ENCODE measurements around the gene LENG1. TPM values are rescaled to one million over a fixed set of nuclear protein-coding genes. Genes with fewer than 3 reads are reported as not detected.
A peak's percentile ranks its signal among the peaks of the same experiment; 100 is the strongest.
"Not testable (repeated sequence)": the region's sequence is repeated elsewhere in the genome, so short reads cannot be mapped to it uniquely, and the experiment has no call there.

Gene LENG1
- polyA plus RNA-seq, 1 donor, result 9.5 TPM

DNA sequence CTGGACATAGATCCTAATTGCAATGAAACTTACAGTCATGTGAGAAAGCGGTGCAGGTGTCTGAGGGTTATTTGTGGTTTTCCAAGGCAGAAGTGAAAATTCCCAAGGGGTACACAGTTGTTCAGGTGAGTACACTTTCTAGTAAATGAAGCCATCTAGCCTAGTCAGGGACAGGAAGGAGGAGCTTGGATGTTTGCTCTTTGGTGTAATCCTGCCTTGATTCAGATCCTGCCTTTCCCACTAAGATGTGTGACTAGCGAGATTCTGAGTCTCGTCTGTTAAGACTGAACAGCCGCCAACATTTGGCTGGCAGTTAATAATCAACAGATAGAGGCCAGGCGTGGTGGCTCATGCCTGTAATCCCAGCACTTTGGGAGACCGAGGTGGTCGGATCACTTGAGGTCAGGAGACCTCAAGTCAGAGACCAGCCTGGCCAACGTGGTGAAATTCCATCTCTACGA, 43.7 kb upstream of the LENG1 start:
- Histone ChIP-seq H3K27ac (ENCODE audit: low read length) (no peak overlapping the region), H3K9me3 (ENCODE audit: control insufficient read depth, low read depth, low read length) (no peaks in the 10 kb centered on the region), H3K27me3 (ENCODE audit: control insufficient read depth, insufficient read depth, low read length) (no peaks in the 10 kb centered on the region), H3K36me3 (ENCODE audit: control insufficient read depth, insufficient read depth, low read length) (peaks cover 66% of the 10 kb centered on the region), H3K4me1 (ENCODE audit: control insufficient read depth, insufficient read depth, low read length) (peaks cover 40% of the 10 kb centered on the region), H3K4me3 (ENCODE audit: low read length) (no peak overlapping the region)
- no CpG with 5 or more reads among the region's 9 CpGs for WGBS (ENCODE audit: insufficient coverage, low lambda C conversion rate)
- DNase-seq, result peak in 1 of 2 donors; percentile 32

DNA sequence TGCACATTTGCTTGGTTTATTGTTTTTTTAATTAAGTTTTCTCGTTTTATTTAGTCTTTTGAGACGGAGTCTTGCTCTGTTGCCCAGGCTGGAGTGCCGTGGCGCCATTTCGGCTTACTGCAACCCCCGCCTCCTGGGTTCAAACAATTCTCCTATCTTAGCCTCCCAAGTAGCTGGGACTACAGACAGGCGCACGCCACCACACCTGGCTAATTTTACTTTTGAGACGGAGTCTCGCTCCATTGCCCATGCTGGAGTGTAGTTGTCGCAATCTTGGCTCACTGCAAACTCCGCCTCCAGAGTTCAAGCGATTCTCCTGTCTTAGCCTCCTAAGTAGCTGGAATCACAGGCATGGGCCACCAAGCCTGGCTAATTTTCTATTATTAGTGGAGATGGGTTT, 42.5 kb upstream of the LENG1 start:
- Histone ChIP-seq H3K9me3 (ENCODE audit: control insufficient read depth, low read depth, low read length) (no peaks in the 10 kb centered on the region), H3K36me3 (ENCODE audit: control insufficient read depth, insufficient read depth, low read length) (peaks cover 58% of the 10 kb centered on the region), H3K27me3 (ENCODE audit: control insufficient read depth, insufficient read depth, low read length) (no peaks in the 10 kb centered on the region), H3K4me1 (ENCODE audit: control insufficient read depth, insufficient read depth, low read length) (peaks cover 31% of the 10 kb centered on the region), H3K27ac (ENCODE audit: low read length) (no peak overlapping the region), H3K4me3 (ENCODE audit: low read length) (peak overlapping the region; percentile 64)
- no CpG with 5 or more reads among the region's 13 CpGs for WGBS (ENCODE audit: insufficient coverage, low lambda C conversion rate)
- no peak for DNase-seq

DNA sequence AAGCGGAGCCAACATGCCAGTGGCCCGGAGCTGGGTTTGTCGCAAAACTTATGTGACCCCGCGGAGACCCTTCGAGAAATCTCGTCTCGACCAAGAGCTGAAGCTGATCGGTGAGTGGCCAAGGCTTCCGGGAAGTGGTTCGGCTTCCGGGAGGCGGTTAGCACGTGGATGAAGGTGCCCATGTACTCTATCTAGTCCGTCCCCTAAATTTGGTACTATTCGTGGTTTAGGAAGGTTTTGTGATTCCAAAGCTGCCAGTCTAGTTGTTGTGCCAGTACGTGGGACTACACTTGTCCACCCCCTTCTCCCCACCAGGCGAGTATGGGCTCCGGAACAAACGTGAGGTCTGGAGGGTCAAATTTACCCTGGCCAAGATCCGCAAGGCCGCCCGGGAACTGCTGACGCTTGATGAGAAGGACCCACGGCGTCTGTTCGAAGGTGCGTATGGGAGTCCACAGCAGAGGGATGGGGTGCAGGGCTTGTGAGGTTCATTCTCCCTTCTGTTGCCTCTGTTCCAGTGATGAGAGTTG, 41.7 kb upstream of the LENG1 start:
- Histone ChIP-seq H3K4me3 (ENCODE audit: low read length) (peak overlapping the region; percentile 64), H3K9me3 (ENCODE audit: control insufficient read depth, low read depth, low read length) (no peaks in the 10 kb centered on the region), H3K27me3 (ENCODE audit: control insufficient read depth, insufficient read depth, low read length) (no peaks in the 10 kb centered on the region), H3K27ac (ENCODE audit: low read length) (peak overlapping the region; percentile 88), H3K4me1 (ENCODE audit: control insufficient read depth, insufficient read depth, low read length) (peaks cover 31% of the 10 kb centered on the region), H3K36me3 (ENCODE audit: control insufficient read depth, insufficient read depth, low read length) (peaks cover 50% of the 10 kb centered on the region)
- no peak for DNase-seq
- WGBS (ENCODE audit: insufficient coverage, low lambda C conversion rate), result no CpG with 5 or more reads among the region's 28 CpGs

DNA sequence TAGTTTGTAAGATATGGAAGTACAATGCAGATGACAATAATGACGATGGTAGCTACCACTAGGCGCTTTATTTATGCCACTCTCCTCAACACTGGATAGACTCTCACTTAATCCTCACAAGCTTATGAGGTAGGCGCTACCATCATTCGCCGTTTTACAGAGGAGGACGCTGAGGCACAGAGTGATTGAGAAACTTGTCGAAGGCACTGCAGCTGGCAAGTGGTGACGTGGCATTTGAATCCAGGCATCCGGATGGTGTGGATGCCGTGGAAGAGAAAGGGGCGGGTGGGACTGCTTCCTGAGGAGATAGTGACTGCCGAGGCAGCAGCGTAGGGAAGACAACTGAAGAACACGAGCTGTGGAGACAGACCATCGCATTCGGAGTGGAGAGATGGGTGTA, 39.9 kb upstream of the LENG1 start:
- Histone ChIP-seq H3K27ac (ENCODE audit: low read length) (no peak overlapping the region), H3K4me3 (ENCODE audit: low read length) (no peak overlapping the region), H3K4me1 (ENCODE audit: control insufficient read depth, insufficient read depth, low read length) (peaks cover 26% of the 10 kb centered on the region), H3K27me3 (ENCODE audit: control insufficient read depth, insufficient read depth, low read length) (no peaks in the 10 kb centered on the region), H3K9me3 (ENCODE audit: control insufficient read depth, low read depth, low read length) (no peaks in the 10 kb centered on the region), H3K36me3 (ENCODE audit: control insufficient read depth, insufficient read depth, low read length) (peaks cover 45% of the 10 kb centered on the region)
- WGBS (ENCODE audit: insufficient coverage, low lambda C conversion rate), result 97% methylated on average over 6 of the region's 16 CpGs
- DNase-seq, result no peak

DNA sequence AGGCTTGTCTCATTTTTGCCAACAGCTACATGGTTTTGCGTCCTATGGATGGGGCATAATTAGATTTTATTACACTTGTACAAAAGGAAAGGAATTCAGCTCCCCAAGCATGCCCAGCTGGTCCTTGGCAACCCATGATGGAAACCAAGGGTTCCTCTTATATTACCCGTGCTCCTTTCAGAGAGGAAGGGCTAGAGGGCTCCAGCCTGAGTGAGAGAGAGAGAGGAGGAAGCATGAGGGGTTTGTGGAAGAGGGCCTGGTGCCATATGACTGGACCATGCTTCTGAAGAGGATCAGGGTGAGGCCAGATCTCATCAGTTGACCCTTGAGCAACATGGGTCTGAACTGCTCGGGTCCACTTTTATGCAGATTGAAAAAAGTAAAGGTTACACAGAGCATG, 37.6 kb upstream of the LENG1 start:
- peaks cover 46% of the 10 kb centered on the region for H3K36me3 ChIP-seq (ENCODE audit: control insufficient read depth, insufficient read depth, low read length)
- H3K4me3 ChIP-seq (ENCODE audit: low read length), result no peak overlapping the region
- H3K27me3 ChIP-seq (ENCODE audit: control insufficient read depth, insufficient read depth, low read length), result no peaks in the 10 kb centered on the region
- DNase-seq, result no peak
- no CpG with 5 or more reads among the region's 3 CpGs for WGBS (ENCODE audit: insufficient coverage, low lambda C conversion rate)
- no peaks in the 10 kb centered on the region for H3K9me3 ChIP-seq (ENCODE audit: control insufficient read depth, low read depth, low read length)
- no peak overlapping the region for H3K27ac ChIP-seq (ENCODE audit: low read length)
- H3K4me1 ChIP-seq (ENCODE audit: control insufficient read depth, insufficient read depth, low read length), result peaks cover 15% of the 10 kb centered on the region

DNA sequence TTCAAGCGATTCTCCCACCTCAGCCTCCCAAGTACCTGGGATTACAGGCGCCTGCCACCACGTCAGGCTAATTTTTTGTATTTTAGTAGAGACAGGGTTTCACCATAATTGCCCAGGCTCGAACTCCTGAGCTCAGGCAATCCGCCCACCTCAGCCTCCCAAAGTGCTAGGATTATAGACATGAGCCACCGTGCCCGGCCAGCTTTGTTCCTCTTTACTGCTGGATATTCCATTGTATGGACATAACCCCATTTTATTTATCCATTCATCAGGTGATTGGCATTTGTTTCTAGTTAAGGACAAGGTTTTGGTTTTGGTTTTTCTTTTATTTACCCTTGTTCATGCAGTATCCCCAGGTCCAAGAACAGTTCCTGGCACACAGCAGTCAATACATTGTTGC, 37.0 kb upstream of the LENG1 start:
- Histone ChIP-seq H3K27ac (ENCODE audit: low read length) (no peak overlapping the region), H3K9me3 (ENCODE audit: control insufficient read depth, low read depth, low read length) (no peaks in the 10 kb centered on the region), H3K27me3 (ENCODE audit: control insufficient read depth, insufficient read depth, low read length) (no peaks in the 10 kb centered on the region), H3K4me1 (ENCODE audit: control insufficient read depth, insufficient read depth, low read length) (peaks cover 15% of the 10 kb centered on the region), H3K36me3 (ENCODE audit: control insufficient read depth, insufficient read depth, low read length) (peaks cover 43% of the 10 kb centered on the region), H3K4me3 (ENCODE audit: low read length) (no peak overlapping the region)
- no CpG with 5 or more reads among the region's 7 CpGs for WGBS (ENCODE audit: insufficient coverage, low lambda C conversion rate)
- no peak for DNase-seq

DNA sequence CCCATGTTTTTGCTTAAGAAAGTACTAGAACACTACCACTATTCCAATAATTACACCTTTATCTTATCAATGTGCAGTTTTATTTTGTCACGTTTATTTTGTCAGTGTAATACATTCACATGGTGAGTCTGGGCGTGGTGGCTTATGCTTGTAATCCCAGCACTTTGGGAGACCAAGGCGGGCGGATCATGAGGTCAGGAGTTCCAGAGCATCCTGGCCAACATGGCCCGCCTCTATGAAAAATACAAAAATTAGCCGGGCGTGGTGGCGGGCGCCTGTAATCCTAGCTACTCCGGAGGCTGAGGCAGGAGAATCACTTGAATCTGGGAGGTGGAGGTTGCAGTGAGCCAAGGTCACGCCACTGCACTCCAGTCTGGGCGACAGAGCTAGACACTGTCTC, 34.9 kb upstream of the LENG1 start:
- DNase-seq; H3K9me3 ChIP-seq (ENCODE audit: control insufficient read depth, low read depth, low read length); H3K27me3 ChIP-seq (ENCODE audit: control insufficient read depth, insufficient read depth, low read length); H3K4me3 ChIP-seq (ENCODE audit: low read length); H3K27ac ChIP-seq (ENCODE audit: low read length): not testable (repeated sequence)
- H3K36me3 ChIP-seq (ENCODE audit: control insufficient read depth, insufficient read depth, low read length), result peaks cover 41% of the 10 kb centered on the region
- 80% methylated on average over 1 of the region's 12 CpGs for WGBS (ENCODE audit: insufficient coverage, low lambda C conversion rate)
- H3K4me1 ChIP-seq (ENCODE audit: control insufficient read depth, insufficient read depth, low read length), result peaks cover 16% of the 10 kb centered on the region

DNA sequence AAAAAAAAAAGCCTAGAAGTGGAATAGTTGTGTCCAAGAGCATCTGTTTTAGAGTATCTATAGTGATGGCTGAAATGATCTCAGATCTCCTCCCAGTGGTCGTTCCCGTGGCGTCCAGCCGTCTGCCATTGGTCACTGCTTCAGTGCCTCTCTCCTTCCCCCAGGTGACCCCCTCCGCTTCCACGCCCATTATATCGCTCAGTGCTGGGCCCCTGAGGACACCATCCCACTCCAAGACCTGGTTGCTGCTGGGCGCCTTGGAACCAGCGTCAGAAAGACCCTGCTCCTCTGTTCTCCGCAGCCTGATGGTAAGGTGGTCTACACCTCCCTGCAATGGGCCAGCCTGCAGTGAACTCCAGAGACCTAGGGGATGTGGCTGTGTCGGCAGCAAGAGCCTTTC, 33.5 kb upstream of the LENG1 start:
- Histone ChIP-seq H3K9me3 (ENCODE audit: control insufficient read depth, low read depth, low read length) (no peaks in the 10 kb centered on the region), H3K4me3 (ENCODE audit: low read length) (no peak overlapping the region), H3K4me1 (ENCODE audit: control insufficient read depth, insufficient read depth, low read length) (peaks cover 20% of the 10 kb centered on the region), H3K36me3 (ENCODE audit: control insufficient read depth, insufficient read depth, low read length) (peaks cover 41% of the 10 kb centered on the region), H3K27ac (ENCODE audit: low read length) (no peak overlapping the region), H3K27me3 (ENCODE audit: control insufficient read depth, insufficient read depth, low read length) (no peaks in the 10 kb centered on the region)
- WGBS (ENCODE audit: insufficient coverage, low lambda C conversion rate), result 100% methylated on average over 1 of the region's 11 CpGs
- DNase-seq, result no peak

DNA sequence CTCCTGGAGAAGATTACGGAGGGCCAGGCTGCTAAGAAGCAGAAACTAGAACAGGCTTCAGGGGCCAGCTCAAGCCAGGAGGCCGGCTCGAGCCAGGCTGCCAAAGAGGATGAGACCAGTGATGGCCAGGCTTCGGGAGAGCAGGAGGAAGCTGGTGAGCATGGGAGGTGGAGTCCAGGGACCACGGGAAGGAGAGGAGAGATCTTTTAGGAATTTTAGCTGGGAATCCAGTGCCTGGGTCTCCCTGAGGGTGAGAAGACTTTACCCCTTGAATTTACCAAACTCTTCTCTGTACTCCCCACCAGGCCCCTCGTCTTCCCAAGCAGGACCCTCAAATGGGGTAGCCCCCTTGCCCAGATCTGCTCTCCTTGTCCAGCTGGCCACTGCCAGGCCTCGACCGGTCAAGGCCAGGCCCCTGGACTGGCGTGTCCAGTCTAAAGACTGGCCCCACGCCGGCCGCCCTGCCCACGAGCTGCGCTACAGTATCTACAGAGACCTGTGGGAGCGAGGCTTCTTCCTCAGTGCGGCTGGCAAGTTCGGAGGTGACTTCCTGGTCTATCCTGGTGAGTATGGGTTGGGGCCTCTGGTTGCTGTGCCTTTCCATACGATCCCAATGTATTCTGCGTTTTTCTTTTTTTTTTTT, 32.4 kb upstream of the LENG1 start:
- Histone ChIP-seq H3K4me1 (ENCODE audit: control insufficient read depth, insufficient read depth, low read length) (peaks cover 27% of the 10 kb centered on the region), H3K36me3 (ENCODE audit: control insufficient read depth, insufficient read depth, low read length) (peaks cover 37% of the 10 kb centered on the region), H3K9me3 (ENCODE audit: control insufficient read depth, low read depth, low read length) (no peaks in the 10 kb centered on the region), H3K27ac (ENCODE audit: low read length) (peak overlapping the region; percentile 98), H3K4me3 (ENCODE audit: low read length) (peak overlapping the region; percentile 75), H3K27me3 (ENCODE audit: control insufficient read depth, insufficient read depth, low read length) (no peaks in the 10 kb centered on the region)
- 80% methylated on average over 1 of the region's 19 CpGs for WGBS (ENCODE audit: insufficient coverage, low lambda C conversion rate)
- DNase-seq, result no peak

DNA sequence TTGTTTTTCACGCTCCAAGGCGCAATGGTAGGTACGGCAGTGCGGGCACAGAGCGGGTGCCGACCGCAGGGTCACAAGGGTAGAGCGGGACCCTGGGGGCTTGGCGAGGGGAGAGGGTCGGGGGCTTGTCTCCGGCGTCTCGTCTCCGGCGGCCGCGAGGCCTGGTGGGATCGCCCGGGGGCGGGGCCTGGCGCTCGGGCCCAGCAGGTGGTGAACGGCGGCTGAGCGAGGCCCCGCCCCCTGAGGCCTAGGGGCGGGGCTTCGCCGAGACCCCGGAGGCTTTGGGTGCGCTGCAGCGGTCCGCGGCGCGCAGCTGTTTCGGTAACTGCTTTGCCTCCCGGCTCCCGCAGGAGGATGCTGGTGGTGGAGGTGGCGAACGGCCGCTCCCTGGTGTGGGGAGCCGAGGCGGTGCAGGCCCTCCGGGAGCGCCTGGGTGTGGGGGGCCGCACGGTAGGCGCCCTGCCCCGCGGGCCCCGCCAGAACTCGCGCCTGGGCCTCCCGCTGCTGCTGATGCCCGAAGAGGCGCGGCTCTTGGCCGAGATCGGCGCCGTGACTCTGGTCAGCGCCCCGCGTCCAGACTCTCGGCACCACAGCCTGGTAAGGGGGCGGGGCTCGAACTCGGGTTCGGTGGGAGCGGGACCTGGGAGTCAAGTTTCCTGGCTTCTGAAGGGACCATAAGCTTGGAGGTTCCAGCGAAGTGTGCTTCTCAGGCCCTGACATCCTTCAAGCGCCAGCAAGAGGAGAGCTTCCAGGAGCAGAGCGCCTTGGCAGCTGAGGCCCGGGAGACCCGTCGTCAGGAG, 31.7 kb upstream of the LENG1 start, which contains the start of gene TSEN34:
Gene TSEN34 (plus strand): TSS at position 298 of the 800 bp plus-strand sequence. CDS start 57 bp downstream, at position 355.
- WGBS (ENCODE audit: insufficient coverage, low lambda C conversion rate), result no CpG with 5 or more reads among the region's 77 CpGs
- H3K36me3 ChIP-seq (ENCODE audit: control insufficient read depth, insufficient read depth, low read length), result peaks cover 39% of the 10 kb centered on the region
- H3K27ac ChIP-seq (ENCODE audit: low read length), result peak within 1 kb of the TSS; percentile 98
- no peaks in the 10 kb centered on the region for H3K27me3 ChIP-seq (ENCODE audit: control insufficient read depth, insufficient read depth, low read length)
- peaks cover 35% of the 10 kb centered on the region for H3K4me1 ChIP-seq (ENCODE audit: control insufficient read depth, insufficient read depth, low read length)
- DNase-seq, result peak in 1 of 2 donors; percentile 87
- peak within 1 kb of the TSS; percentile 75 for H3K4me3 ChIP-seq (ENCODE audit: low read length)
- H3K9me3 ChIP-seq (ENCODE audit: control insufficient read depth, low read depth, low read length), result no peaks in the 10 kb centered on the region
